ENCODE measurements around the gene PPARGC1A. TPM values are rescaled to one million over a fixed set of nuclear protein-coding genes. Genes with fewer than 3 reads are reported as not detected.
A peak's percentile ranks its signal among the peaks of the same experiment; 100 is the strongest.

The PPARGC1A gene
- total and polyA plus RNA-seq, 2 of the 13 experiments (the other 11 are each of a cell fraction or from before 2014, with no cell fraction given), result 20.7 to 37.3 TPM

- TF ChIP-seq ZHX1 (CRISPR knock-in tag; IDR thresholded peaks at IDR 0.05; ENCODE audit: low read depth) (0 out of 2 replicates have a peak, but pooled peaks have one; percentile 33), CAMTA2 (CRISPR knock-in tag; IDR thresholded peaks at IDR 0.05; ENCODE audit: borderline replicate concordance) (no peak), CEBPB (IDR thresholded peaks at IDR 0.05; ENCODE audit: borderline replicate concordance, low read depth, low read length) (peak; percentile 50; the same call in 1 of the 2 replicates), CEBPZ (IDR thresholded peaks at IDR 0.05; ENCODE audit: low read length) (no peak), TRAFD1 (CRISPR knock-in tag; IDR thresholded peaks at IDR 0.05; ENCODE audit: borderline replicate concordance) (no peak)
Measured at GRCh38 chr4:23881674-23882337, 8.0 kb downstream of the PPARGC1A start (continued).

Measured in HepG2 (cell line).